Mucosa of stomach (tissue), 1 donor: ENCODE data around the gene RAD51B.

Source experiments
- H3K27me3 ChIP-seq: one replicate; pipeline ENCODE4 v1.7.0; 2013; ENCODE audit warnings: mild to moderate bottlenecking, low read length; ENCODE audit not compliant: control insufficient read depth, insufficient read depth
- H3K36me3 ChIP-seq: one replicate; pipeline ENCODE4 v1.7.0; 2013; ENCODE audit warnings: low read length; ENCODE audit not compliant: control insufficient read depth, insufficient read depth
- H3K4me1 ChIP-seq: one replicate; pipeline ENCODE4 v1.7.0; 2013; ENCODE audit warnings: mild to moderate bottlenecking, low read length; ENCODE audit not compliant: control insufficient read depth, insufficient read depth
- H3K4me3 ChIP-seq: one replicate; pipeline ENCODE4 v1.7.0; 2013; ENCODE audit warnings: low read length
- H3K9ac ChIP-seq: one replicate; pipeline ENCODE4 v1.7.0; 2013; ENCODE audit warnings: mild to moderate bottlenecking, low read length, moderate library complexity
- H3K9me3 ChIP-seq: one replicate; pipeline ENCODE4 v1.7.0; 2013; ENCODE audit warnings: mild to moderate bottlenecking, low read length, moderate library complexity; ENCODE audit not compliant: control insufficient read depth
- donor health status: Pancreatic carcinoma.

RAD51B gene

GRCh38 chr14:68501614-68502052 lies 682.1 kb downstream of the RAD51B start:
- Histone ChIP-seq H3K9me3 (no peaks in the 10 kb centered on the region), H3K36me3 (no peaks in the 10 kb centered on the region), H3K9ac (no peak overlapping the region), H3K4me1 (peaks cover 21% of the 10 kb centered on the region), H3K27me3 (no peaks in the 10 kb centered on the region), H3K4me3 (no peak overlapping the region)

GRCh38 chr14:68502230-68502629 lies 682.7 kb downstream of the RAD51B start:
- Histone ChIP-seq H3K4me3 (no peak overlapping the region), H3K9ac (no peak overlapping the region), H3K27me3 (no peaks in the 10 kb centered on the region), H3K4me1 (peaks cover 27% of the 10 kb centered on the region), H3K9me3 (no peaks in the 10 kb centered on the region), H3K36me3 (no peaks in the 10 kb centered on the region)

DNA sequence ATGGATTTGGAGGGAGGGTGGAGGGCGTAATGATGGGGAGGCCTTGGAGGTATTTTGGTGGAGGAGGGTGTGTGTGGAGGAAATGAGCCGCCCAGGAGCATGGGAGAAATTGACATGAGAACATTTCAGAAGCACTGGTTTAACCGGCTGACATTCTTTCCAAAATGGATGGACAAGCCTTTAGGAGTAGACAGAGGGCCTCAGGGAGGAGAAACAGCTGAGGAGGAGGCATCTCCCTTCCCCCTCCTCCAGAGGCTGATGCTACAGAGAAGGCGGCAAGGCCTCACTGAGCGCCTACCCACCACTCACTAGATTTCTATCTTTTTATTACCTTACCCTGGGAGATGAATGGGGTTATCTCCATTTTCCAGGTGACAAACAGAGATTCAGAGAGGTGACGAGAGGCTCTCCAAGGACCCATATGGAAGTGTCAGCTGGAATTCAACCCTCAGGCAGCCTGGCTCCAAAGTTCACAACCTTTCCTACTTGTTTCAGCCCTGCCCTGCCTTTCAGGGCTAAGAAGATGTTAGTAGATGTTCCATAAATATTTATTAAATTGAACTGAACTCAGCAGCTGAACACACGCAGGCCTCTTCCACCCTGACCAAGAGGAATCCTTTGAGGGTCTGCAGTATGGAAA lies 683.7 kb downstream of the RAD51B start:
- Histone ChIP-seq H3K4me1 (peaks cover 36% of the 10 kb centered on the region), H3K4me3 (no peak overlapping the region), H3K9ac (no peak overlapping the region), H3K36me3 (no peaks in the 10 kb centered on the region), H3K27me3 (no peaks in the 10 kb centered on the region), H3K9me3 (no peaks in the 10 kb centered on the region)

- no peaks in the 10 kb centered on the region for H3K36me3 ChIP-seq
- H3K9me3 ChIP-seq = no peaks in the 10 kb centered on the region
- peaks cover 39% of the 10 kb centered on the region for H3K4me1 ChIP-seq
- H3K4me3 ChIP-seq = no peak overlapping the region
- H3K9ac ChIP-seq = peak overlapping the region; percentile 16
- no peaks in the 10 kb centered on the region for H3K27me3 ChIP-seq
Observed at GRCh38 chr14:68504861-68505260, 685.3 kb downstream of the RAD51B start.

DNA sequence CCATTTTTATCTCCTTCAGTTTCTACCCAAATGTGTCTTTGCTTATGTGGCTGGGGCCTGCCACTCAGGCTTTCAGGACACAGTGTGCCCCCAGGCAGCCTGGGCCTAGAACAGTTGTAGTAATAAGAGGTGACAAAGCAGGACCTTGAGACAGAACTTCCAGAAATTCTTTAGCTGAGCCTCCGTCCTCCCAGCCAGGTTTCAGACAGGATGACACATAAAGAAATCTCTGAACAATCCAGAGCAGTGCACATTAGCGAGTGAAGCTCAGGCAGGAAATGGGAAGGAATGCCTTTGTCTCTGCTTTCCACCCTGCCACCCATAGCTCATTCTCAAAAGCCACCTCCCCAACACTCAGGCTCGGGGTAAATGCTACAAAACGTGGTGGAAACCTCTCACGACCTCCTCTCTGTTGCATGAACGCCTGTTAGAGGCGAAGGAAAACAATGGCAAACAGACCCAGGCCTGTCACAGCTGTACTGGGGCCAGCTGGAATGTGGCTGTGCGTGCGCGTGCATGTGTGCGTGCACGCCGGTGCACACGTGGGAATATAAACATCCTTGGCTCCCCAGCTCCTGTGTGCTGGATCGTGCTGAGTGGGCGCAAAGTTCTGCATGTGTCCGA lies 686.6 kb downstream of the RAD51B start:
- Histone ChIP-seq H3K27me3 (no peaks in the 10 kb centered on the region), H3K4me1 (peaks cover 49% of the 10 kb centered on the region), H3K36me3 (no peaks in the 10 kb centered on the region), H3K9me3 (no peaks in the 10 kb centered on the region), H3K4me3 (no peak overlapping the region), H3K9ac (peak overlapping the region; percentile 24)

GRCh38 chr14:68506645-68507419 lies 687.3 kb downstream of the RAD51B start:
- peaks cover 47% of the 10 kb centered on the region for H3K4me1 ChIP-seq
- H3K36me3 ChIP-seq = no peaks in the 10 kb centered on the region
- no peaks in the 10 kb centered on the region for H3K9me3 ChIP-seq
- H3K9ac ChIP-seq = peak overlapping the region; percentile 24
- H3K4me3 ChIP-seq = no peak overlapping the region
- H3K27me3 ChIP-seq = no peaks in the 10 kb centered on the region

DNA sequence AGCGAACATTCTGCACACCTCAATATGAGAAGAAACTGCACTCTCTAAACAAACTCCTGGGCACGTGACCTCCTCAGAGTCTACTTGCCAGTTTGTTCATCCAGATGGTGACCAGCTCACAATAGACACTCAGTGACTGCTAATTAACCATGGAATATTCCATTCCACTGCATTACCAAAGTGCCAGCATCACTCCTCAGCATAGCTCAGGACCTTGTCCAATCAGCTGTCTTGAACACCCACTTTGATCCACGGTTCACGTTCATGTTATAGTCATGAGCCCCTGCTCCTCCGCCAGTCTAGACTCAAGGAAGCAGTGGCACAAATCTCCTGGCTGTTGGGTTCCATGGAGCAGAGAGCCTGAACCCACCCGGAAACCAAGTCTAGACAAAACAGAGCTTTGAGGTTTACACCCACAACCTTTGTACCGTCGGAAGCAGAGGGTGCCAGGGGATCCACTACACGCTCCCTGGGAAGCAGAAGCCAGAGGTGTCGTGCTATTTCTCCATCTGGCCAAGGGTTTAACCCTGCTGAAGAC lies 688.0 kb downstream of the RAD51B start:
- Histone ChIP-seq H3K36me3 (no peaks in the 10 kb centered on the region), H3K9me3 (no peaks in the 10 kb centered on the region), H3K9ac (no peak overlapping the region), H3K4me3 (no peak overlapping the region), H3K4me1 (peaks cover 50% of the 10 kb centered on the region), H3K27me3 (no peaks in the 10 kb centered on the region)

DNA sequence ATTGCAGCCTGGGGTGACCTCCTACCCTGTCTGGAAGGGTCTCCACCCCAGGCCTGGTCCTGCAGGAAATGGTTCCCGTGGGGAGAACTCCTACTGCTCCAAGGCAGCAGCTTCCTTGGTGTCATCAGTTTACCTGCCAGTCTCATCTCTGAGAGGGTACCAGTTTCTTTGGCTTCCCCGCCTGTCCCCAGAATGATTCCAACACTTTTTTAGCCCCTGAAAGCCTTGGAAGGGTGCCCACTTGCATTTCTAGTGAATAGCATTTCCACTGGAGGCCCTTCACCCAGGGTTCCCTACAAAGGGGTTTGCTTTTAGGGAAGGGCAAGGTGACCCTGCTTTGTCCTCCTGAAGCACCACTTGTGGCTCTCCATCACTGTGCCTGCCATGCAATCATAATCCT lies 689.0 kb downstream of the RAD51B start:
- H3K27me3 ChIP-seq = no peaks in the 10 kb centered on the region
- H3K9me3 ChIP-seq = no peaks in the 10 kb centered on the region
- no peaks in the 10 kb centered on the region for H3K36me3 ChIP-seq
- peaks cover 60% of the 10 kb centered on the region for H3K4me1 ChIP-seq
- H3K9ac ChIP-seq = no peak overlapping the region
- no peak overlapping the region for H3K4me3 ChIP-seq

- Histone ChIP-seq H3K9ac (no peak overlapping the region), H3K27me3 (no peaks in the 10 kb centered on the region), H3K9me3 (no peaks in the 10 kb centered on the region), H3K4me1 (peaks cover 66% of the 10 kb centered on the region), H3K36me3 (no peaks in the 10 kb centered on the region), H3K4me3 (no peak overlapping the region)
Observed at GRCh38 chr14:68509188-68509983, 689.8 kb downstream of the RAD51B start.

DNA sequence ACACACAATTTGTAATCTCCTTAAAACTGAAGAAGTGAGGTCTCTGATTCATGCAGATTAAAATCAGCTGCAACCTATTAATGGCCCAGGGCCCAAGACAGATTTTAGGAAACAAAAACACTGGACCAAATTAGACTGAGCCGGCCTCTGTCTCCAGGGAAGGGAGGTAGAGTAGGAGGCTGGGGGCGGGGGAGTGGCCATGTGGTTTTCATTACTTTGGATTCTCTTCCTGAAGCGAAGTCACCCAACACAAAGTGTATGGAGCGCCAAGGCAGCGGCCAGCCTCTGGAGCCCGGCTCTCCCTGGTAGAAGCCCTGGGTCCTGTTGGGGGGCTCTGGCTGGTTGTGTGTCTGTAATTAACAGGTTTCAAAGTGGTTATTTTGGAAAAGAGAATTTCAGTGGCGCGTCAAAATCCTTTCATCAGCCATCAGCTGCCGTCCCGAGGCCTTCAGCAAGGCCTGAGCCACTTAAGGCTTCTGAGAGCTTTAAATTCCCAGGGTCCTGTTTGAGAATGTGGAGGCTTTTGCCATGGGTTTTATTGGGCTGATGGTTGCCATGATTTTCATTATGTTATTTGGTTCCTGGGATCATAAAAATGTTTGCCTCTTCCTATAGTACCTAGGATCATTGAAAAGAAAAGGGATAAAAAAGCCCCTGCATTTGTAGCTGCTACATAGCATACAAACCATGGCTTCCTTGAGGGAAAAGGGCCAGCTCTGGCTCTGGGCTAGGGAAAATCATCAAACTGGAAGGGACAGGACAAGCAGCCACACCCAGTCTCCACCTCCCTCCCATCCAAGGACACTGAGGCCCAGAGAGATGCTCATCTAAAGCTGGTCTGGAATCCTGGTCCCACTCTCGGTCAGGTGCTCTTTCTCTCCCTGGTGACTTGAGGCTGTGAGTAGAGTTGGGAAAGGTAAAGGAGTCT lies 690.9 kb downstream of the RAD51B start:
- H3K36me3 ChIP-seq = no peaks in the 10 kb centered on the region
- peaks cover 71% of the 10 kb centered on the region for H3K4me1 ChIP-seq
- no peaks in the 10 kb centered on the region for H3K9me3 ChIP-seq
- no peak overlapping the region for H3K4me3 ChIP-seq
- H3K27me3 ChIP-seq = no peaks in the 10 kb centered on the region
- no peak overlapping the region for H3K9ac ChIP-seq
